Activated T-cell treated with anti-CD3 and anti-CD28 coated beads for 24 hours (primary cell): ENCODE measurements around the gene CHRFAM7A.
A peak's percentile ranks its signal among the peaks of the same experiment; 100 is the strongest.
"Not testable (repeated sequence)": the region's sequence is repeated elsewhere in the genome, so short reads cannot be mapped to it uniquely, and the experiment has no call there.

Source experiments
- DNase-seq: peaks from one replicate; pipeline ENCODE4 v3.0.0-alpha.2; 2020; ENCODE audit warnings: low read depth

CHRFAM7A gene

GRCh38 chr15:30392766-30393663 lies at the start of gene CHRFAM7A:
TSS of gene CHRFAM7A (minus strand) at chr15:30393540. CDS start at chr15:30383351, 10,189 bp downstream.
- not testable (repeated sequence) for DNase-seq

GRCh38 chr15:30438348-30438747 lies 45.0 kb upstream of the CHRFAM7A start:
- DNase-seq, result not testable (repeated sequence)

GRCh38 chr15:30435878-30436277 lies 42.5 kb upstream of the CHRFAM7A start:
- not testable (repeated sequence) for DNase-seq

GRCh38 chr15:30420723-30421122 lies 27.4 kb upstream of the CHRFAM7A start:
- DNase-seq, result not testable (repeated sequence)

GRCh38 chr15:30414160-30414559 lies 20.8 kb upstream of the CHRFAM7A start, which contains the start of gene GOLGA8R:
TSS of gene GOLGA8R (minus strand) at chr15:30414260. CDS start at chr15:30414162, 98 bp downstream.
- DNase-seq, result not testable (repeated sequence)

GRCh38 chr15:30407636-30408035 lies 14.3 kb upstream of the CHRFAM7A start:
- DNase-seq, result not testable (repeated sequence)

GRCh38 chr15:30398988-30399387 lies 5.6 kb upstream of the CHRFAM7A start:
- DNase-seq, result peak; percentile 32

- DNase-seq, result not testable (repeated sequence)
Measured at GRCh38 chr15:30393664-30393991, 288 bp upstream of the CHRFAM7A start.

- not testable (repeated sequence) for DNase-seq
Measured at GRCh38 chr15:30386318-30386887, 6.9 kb downstream of the CHRFAM7A start.

GRCh38 chr15:30377082-30377413 lies 16.3 kb downstream of the CHRFAM7A start:
- not testable (repeated sequence) for DNase-seq

- not testable (repeated sequence) for DNase-seq
Measured at GRCh38 chr15:30376375-30377081, 16.8 kb downstream of the CHRFAM7A start.

- DNase-seq, result not testable (repeated sequence)
Measured at GRCh38 chr15:30375872-30376271, 17.5 kb downstream of the CHRFAM7A start.

- DNase-seq, result not testable (repeated sequence)
Measured at GRCh38 chr15:30374862-30375261, 18.5 kb downstream of the CHRFAM7A start.

GRCh38 chr15:30368271-30368670 lies 25.1 kb downstream of the CHRFAM7A start:
- not testable (repeated sequence) for DNase-seq

- not testable (repeated sequence) for DNase-seq
Measured at GRCh38 chr15:30367246-30367645, 26.1 kb downstream of the CHRFAM7A start.

GRCh38 chr15:30361404-30361803 lies 31.9 kb downstream of the CHRFAM7A start:
- not testable (repeated sequence) for DNase-seq

GRCh38 chr15:30360990-30361389 lies 32.4 kb downstream of the CHRFAM7A start:
- not testable (repeated sequence) for DNase-seq

- not testable (repeated sequence) for DNase-seq
Measured at GRCh38 chr15:30355043-30355442, 38.3 kb downstream of the CHRFAM7A start.

GRCh38 chr15:30349803-30350202 lies 43.5 kb downstream of the CHRFAM7A start:
- DNase-seq, result not testable (repeated sequence)

- DNase-seq, result not testable (repeated sequence)
Measured at GRCh38 chr15:30336584-30336983, 56.8 kb downstream of the CHRFAM7A start.

GRCh38 chr15:30334152-30334551 lies 59.2 kb downstream of the CHRFAM7A start:
- not testable (repeated sequence) for DNase-seq

- DNase-seq, result not testable (repeated sequence)
Measured at GRCh38 chr15:30326145-30326544, 67.2 kb downstream of the CHRFAM7A start.
